HG02970 (cell line): ENCODE data around the gene COMMD9.

ENCODE experiments used
- ATAC-seq: cut with Tn5 transposase; IDR thresholded peaks from one replicate; pipeline ENCODE4 v1.9.1; 2021; ENCODE audit warnings: mild to moderate bottlenecking, moderate library complexity, moderate number of reproducible peaks; ENCODE audit not compliant: unreplicated experiment, low FRiP score

Gene COMMD9

GRCh38 chr11:36228689-36229088 lies 60.5 kb downstream of the COMMD9 start:
- ATAC-seq, result no peak

DNA sequence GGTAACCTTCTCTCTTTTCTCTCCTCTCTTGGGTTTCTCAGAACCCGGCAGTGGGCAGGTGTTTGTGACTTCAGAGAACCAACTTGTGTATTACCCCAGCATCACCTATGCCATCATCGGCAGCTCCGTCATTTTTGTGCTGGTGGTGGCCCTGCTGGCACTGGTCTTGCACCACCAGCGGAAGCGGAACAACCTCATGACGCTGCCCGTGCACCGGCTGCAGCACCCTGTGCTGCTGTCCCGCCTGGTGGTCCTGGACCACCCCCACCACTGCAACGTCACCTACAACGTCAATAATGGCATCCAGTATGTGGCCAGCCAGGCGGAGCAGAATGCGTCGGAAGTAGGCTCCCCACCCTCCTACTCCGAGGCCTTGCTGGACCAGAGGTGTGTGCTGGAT lies 62.2 kb downstream of the COMMD9 start:
- no peak for ATAC-seq

GRCh38 chr11:36224209-36224882 lies 64.9 kb downstream of the COMMD9 start:
- ATAC-seq, result no peak

- no peak for ATAC-seq
Observed at GRCh38 chr11:36222831-36223635, 66.2 kb downstream of the COMMD9 start.
